PC-9 (cell line): ENCODE results near the gene ENTHD1.

Experiments used
- CTCF ChIP-seq: fragments of 200-600 bp; sonication (generic); conservative IDR thresholded peaks from 2 replicates; pipeline ENCODE4 v1.6.1; 2017; ENCODE audit warnings: mixed run types, antibody characterized with exemption, mild to moderate bottlenecking, moderate library complexity
- EZH2 ChIP-seq: fragments of 200-600 bp; sonication (generic); IDR thresholded peaks from 2 replicates; pipeline ENCODE4 v1.8.0; 2017; ENCODE audit warnings: antibody characterized with exemption, low read depth

- TF ChIP-seq CTCF (no peak), EZH2 (no peak)
Measured at GRCh38 chr22:39941601-39942000, 48.0 kb upstream of the ENTHD1 start.
